ENCODE results near the gene NHEJ1.

Gene NHEJ1

GRCh38 chr2:219073413-219074129 lies 87.0 kb downstream of the NHEJ1 start:
- Histone ChIP-seq H3K79me2 (ENCODE audit: insufficient read depth, low read length) (no peaks in the 10 kb centered on the region), H3K9me3 (ENCODE audit: insufficient read depth, low read length) (no peaks in the 10 kb centered on the region), H3K27me3 (ENCODE audit: low read length) (no peaks in the 10 kb centered on the region), H3F3A (ENCODE audit: insufficient read depth) (no peaks in the 10 kb centered on the region), H3K27ac (ENCODE audit: low read depth, low read length) (no peak overlapping the region), H3K9ac (ENCODE audit: low read length) (no peak overlapping the region), H3K4me2 (ENCODE audit: low read depth, low read length, poor library complexity, severe bottlenecking) (no peak overlapping the region), H3K4me3 (ENCODE audit: insufficient read depth, low read length, poor library complexity, severe bottlenecking) (no peak overlapping the region), H2AFZ (ENCODE audit: low read depth, low read length, severe bottlenecking) (no peak overlapping the region), H3K36me3 (ENCODE audit: low read length) (no peaks in the 10 kb centered on the region), H4K20me1 (ENCODE audit: low read depth, low read length) (no peaks in the 10 kb centered on the region), H3K9me2 (replicated peaks; ENCODE audit: insufficient read depth, low read length) (no peaks in the 10 kb centered on the region)
- TF ChIP-seq EZH2phosphoT487 (conservative IDR thresholded peaks at IDR 0.05; ENCODE audit: low read length) (no peak), CTCF (IDR thresholded peaks at IDR 0.05; ENCODE audit: insufficient read depth, low read length, poor library complexity, severe bottlenecking) (peak; percentile 57)

GRCh38 chr2:219072741-219073250 lies 87.8 kb downstream of the NHEJ1 start:
- Histone ChIP-seq H3F3A (ENCODE audit: insufficient read depth) (no peaks in the 10 kb centered on the region), H3K9ac (ENCODE audit: low read length) (no peak overlapping the region), H3K4me3 (ENCODE audit: insufficient read depth, low read length, poor library complexity, severe bottlenecking) (no peak overlapping the region), H3K27ac (ENCODE audit: low read depth, low read length) (no peak overlapping the region), H3K36me3 (ENCODE audit: low read length) (no peaks in the 10 kb centered on the region), H3K4me2 (ENCODE audit: low read depth, low read length, poor library complexity, severe bottlenecking) (no peak overlapping the region), H3K9me3 (ENCODE audit: insufficient read depth, low read length) (no peaks in the 10 kb centered on the region), H2AFZ (ENCODE audit: low read depth, low read length, severe bottlenecking) (no peak overlapping the region), H3K27me3 (ENCODE audit: low read length) (no peaks in the 10 kb centered on the region), H3K9me2 (replicated peaks; ENCODE audit: insufficient read depth, low read length) (no peaks in the 10 kb centered on the region), H3K79me2 (ENCODE audit: insufficient read depth, low read length) (no peaks in the 10 kb centered on the region), H4K20me1 (ENCODE audit: low read depth, low read length) (no peaks in the 10 kb centered on the region)
- no peak for TF ChIP-seq EZH2phosphoT487 (conservative IDR thresholded peaks at IDR 0.05; ENCODE audit: low read length)
- no peak for TF ChIP-seq CTCF (IDR thresholded peaks at IDR 0.05; ENCODE audit: insufficient read depth, low read length, poor library complexity, severe bottlenecking)

- Histone ChIP-seq H3K4me3 (ENCODE audit: insufficient read depth, low read length, poor library complexity, severe bottlenecking) (no peak overlapping the region), H3K27ac (ENCODE audit: low read depth, low read length) (no peak overlapping the region), H3K9me3 (ENCODE audit: insufficient read depth, low read length) (no peaks in the 10 kb centered on the region), H3K9ac (ENCODE audit: low read length) (no peak overlapping the region), H3K27me3 (ENCODE audit: low read length) (no peaks in the 10 kb centered on the region), H3K4me2 (ENCODE audit: low read depth, low read length, poor library complexity, severe bottlenecking) (no peak overlapping the region), H4K20me1 (ENCODE audit: low read depth, low read length) (no peaks in the 10 kb centered on the region), H3K36me3 (ENCODE audit: low read length) (no peaks in the 10 kb centered on the region), H2AFZ (ENCODE audit: low read depth, low read length, severe bottlenecking) (no peak overlapping the region), H3K9me2 (replicated peaks; ENCODE audit: insufficient read depth, low read length) (no peaks in the 10 kb centered on the region), H3F3A (ENCODE audit: insufficient read depth) (no peaks in the 10 kb centered on the region), H3K79me2 (ENCODE audit: insufficient read depth, low read length) (no peaks in the 10 kb centered on the region)
- TF ChIP-seq EZH2phosphoT487 (conservative IDR thresholded peaks at IDR 0.05; ENCODE audit: low read length) (no peak), CTCF (IDR thresholded peaks at IDR 0.05; ENCODE audit: insufficient read depth, low read length, poor library complexity, severe bottlenecking) (no peak)
Measured at GRCh38 chr2:219071131-219071816, 89.3 kb downstream of the NHEJ1 start.
